Neutrophil (primary cell): ENCODE data around the gene RMI1.

Source experiments
- H3K27ac ChIP-seq: fragments of 200-600 bp; sonication (generic); 2 replicates; pipeline ENCODE4 v1.5.1; 2016; ENCODE audit warnings: mild to moderate bottlenecking, moderate library complexity
- H3K27me3 ChIP-seq: fragments of 200-600 bp; sonication (generic); 2 replicates; pipeline ENCODE4 v1.6.0; 2016; ENCODE audit warnings: mild to moderate bottlenecking
- H3K36me3 ChIP-seq: fragments of 200-600 bp; sonication (generic); 2 replicates; pipeline ENCODE4 v1.5.1; 2017
- H3K4me1 ChIP-seq, 2 experiments: fragments of 200-600 bp in 1 of 2; sonication (generic) in 1 of 2; 1 replicate in 1 of 2; 2 replicates in 1 of 2; pipeline versions ENCODE4 v1.5.1 to v1.6.1; 2013 to 2016; ENCODE audit warnings: low read depth in 1 of 2, low read length in 1 of 2, mild to moderate bottlenecking in 1 of 2, moderate library complexity in 1 of 2; ENCODE audit not compliant: control insufficient read depth in 1 of 2, insufficient read depth in 1 of 2
- H3K4me3 ChIP-seq, 2 experiments: fragments of 200-600 bp in 1 of 2; sonication (generic) in 1 of 2; 1 replicate in 1 of 2; 2 replicates in 1 of 2; pipeline ENCODE4 v1.5.1; 2013 to 2016; ENCODE audit warnings: low read depth in 1 of 2, low read length in 1 of 2, mild to moderate bottlenecking in 1 of 2, moderate library complexity in 1 of 2
- H3K9me3 ChIP-seq: fragments of 200-600 bp; sonication (generic); 2 replicates; pipeline ENCODE4 v1.5.1; 2016
- TF ChIP-seq, protein P1 (sequence below): fragments of 200-600 bp; sonication (generic); IDR thresholded peaks from 2 replicates; pipeline ENCODE4 v1.5.1; 2016; ENCODE audit warnings: antibody characterized with exemption

Gene RMI1

DNA sequence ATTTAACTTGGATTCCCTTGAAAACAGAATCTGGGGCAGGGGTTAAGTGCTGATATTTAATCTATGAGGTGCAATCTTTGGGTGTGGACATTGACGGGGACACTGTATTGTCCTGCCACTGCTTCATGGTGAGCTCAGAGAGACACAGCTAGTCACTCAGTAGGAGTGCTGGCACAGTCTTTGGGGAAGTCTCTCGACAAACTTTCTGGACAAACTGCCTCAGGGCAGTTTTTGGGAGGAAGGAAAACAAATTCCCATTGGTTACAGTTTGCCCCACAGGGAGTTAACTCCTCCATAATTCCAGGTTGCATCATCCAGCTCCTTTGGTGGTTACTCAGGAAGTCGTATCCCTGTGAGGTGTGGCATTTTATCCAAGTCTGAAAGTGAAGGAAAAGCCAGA is 18.4 kb upstream of the RMI1 start:
- H3K4me3 ChIP-seq = no peak overlapping the region
- H3K36me3 ChIP-seq = peaks cover 17% of the 10 kb centered on the region
- no peaks in the 10 kb centered on the region for H3K27me3 ChIP-seq
- H3K9me3 ChIP-seq = no peaks in the 10 kb centered on the region
- peaks cover 3 to 8% of the 10 kb centered on the region in 2 experiments for H3K4me1 ChIP-seq
- no peak overlapping the region for H3K27ac ChIP-seq
- TF ChIP-seq, protein P1, sequence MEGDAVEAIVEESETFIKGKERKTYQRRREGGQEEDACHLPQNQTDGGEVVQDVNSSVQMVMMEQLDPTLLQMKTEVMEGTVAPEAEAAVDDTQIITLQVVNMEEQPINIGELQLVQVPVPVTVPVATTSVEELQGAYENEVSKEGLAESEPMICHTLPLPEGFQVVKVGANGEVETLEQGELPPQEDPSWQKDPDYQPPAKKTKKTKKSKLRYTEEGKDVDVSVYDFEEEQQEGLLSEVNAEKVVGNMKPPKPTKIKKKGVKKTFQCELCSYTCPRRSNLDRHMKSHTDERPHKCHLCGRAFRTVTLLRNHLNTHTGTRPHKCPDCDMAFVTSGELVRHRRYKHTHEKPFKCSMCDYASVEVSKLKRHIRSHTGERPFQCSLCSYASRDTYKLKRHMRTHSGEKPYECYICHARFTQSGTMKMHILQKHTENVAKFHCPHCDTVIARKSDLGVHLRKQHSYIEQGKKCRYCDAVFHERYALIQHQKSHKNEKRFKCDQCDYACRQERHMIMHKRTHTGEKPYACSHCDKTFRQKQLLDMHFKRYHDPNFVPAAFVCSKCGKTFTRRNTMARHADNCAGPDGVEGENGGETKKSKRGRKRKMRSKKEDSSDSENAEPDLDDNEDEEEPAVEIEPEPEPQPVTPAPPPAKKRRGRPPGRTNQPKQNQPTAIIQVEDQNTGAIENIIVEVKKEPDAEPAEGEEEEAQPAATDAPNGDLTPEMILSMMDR = no peak

DNA sequence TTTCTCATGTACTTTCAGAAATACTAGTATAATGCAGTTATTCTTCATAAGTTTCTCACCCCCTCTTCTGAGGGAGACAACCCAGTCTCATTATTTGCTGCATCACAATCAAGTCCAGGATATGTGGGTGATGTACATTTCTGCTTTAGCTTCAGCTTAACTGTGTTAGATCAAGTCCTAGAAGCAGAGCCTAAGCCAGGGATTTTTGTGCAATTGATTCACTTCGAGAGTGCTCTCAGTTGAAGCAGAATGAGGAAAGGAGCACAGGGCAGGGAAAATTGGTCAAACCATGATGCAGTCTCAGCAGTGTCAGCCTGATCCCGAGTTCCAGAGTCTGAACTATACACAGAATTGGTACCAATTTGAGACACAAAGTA is 15.6 kb upstream of the RMI1 start:
- TF ChIP-seq, protein P1 = no peak
- Histone ChIP-seq H3K36me3 (peaks cover 45% of the 10 kb centered on the region), H3K4me3 (no peak overlapping the region), H3K4me1 (peaks cover 0 to 5% of the 10 kb centered on the region in 2 experiments), H3K9me3 (no peaks in the 10 kb centered on the region), H3K27me3 (no peaks in the 10 kb centered on the region), H3K27ac (no peak overlapping the region)

DNA sequence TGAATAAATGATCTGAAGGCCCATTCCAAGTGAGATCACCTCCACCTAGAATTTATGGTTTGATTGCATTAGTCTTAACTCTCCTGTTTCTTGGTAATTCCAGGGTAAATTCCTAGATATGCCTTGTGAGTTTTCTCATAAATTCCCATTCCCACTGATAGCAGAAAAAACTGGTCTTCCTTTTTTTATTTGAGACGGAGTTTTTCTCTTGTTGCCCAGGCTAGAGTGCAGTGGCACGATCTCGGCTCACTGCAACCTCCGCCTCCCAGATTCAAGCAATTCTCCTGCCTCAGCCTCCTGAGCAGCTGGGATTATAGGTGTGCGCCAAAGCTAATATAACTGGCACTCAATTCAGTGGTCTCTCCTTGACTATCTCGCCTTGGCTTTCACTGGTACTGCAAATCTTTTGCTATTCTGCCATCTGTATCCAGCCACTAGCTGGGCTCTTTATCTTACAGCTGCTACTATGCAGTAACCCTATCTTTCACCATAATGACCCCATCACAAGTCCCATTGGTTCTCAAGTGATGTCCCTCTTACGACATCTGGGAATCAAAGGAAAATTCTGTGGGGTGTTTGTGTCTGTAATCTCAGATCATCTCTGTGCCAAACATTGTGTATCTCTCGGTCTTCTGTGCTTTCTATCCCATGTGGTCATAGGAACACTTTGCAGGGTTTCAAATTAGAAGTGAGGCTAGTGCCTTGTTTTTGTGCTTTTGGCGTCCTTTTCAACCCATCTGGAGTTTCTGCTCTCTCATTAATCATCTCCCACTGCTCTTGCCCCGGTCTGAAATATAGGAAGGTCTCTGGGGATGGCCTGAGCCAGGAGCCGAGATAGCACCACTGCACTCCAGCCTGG is 15.0 kb upstream of the RMI1 start:
- Histone ChIP-seq H3K27me3 (no peaks in the 10 kb centered on the region), H3K4me3 (no peak overlapping the region), H3K9me3 (no peaks in the 10 kb centered on the region), H3K4me1 (peaks cover 0 to 5% of the 10 kb centered on the region in 2 experiments), H3K36me3 (peaks cover 51% of the 10 kb centered on the region), H3K27ac (peak overlapping the region; percentile 11)
- TF ChIP-seq, protein P1 = no peak

DNA sequence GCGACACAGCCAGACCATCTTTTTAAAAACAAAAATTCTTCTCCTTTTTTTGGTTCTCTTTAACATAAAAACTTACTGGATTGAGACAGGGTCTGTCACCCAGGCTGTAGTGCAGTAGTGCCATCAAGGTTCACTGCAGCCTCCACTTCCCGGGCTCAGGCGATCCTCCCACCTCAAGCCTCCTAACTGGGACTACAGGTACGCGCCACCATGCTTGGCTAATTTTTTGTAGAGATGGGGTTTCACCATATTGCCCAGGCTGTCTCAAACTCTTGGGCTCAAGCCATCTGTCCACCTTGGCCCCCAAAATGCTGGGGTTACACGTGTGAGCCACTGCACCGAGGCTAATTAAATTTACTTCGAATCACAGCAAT is 14.4 kb upstream of the RMI1 start:
- Histone ChIP-seq H3K36me3 (peaks cover 57% of the 10 kb centered on the region), H3K27me3 (no peaks in the 10 kb centered on the region), H3K4me1 (peaks cover 0 to 1% of the 10 kb centered on the region in 2 experiments), H3K9me3 (peaks cover under 1% of the 10 kb centered on the region), H3K4me3 (no peak overlapping the region), H3K27ac (peak overlapping the region; percentile 11)
- TF ChIP-seq, protein P1 = no peak

DNA sequence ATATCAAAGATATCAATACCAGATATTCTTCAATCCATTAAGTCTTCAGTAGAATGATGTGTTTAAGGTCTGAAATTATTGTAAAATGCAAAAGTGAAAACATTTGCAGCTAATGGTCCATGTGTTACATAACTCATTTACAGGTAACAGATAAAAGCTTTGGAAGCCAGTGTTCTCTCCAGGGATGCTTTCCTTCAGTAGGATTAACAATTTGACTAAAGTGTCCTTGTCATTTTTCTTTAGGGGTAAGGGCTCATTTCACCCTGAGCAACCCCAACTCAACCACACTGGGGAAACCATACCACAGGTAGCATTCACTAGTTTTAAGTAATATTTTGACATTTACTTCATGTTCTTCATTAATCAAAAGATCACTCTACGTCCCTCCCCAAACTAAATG is 13.5 kb upstream of the RMI1 start:
- H3K36me3 ChIP-seq = peaks cover 66% of the 10 kb centered on the region
- H3K4me1 ChIP-seq = no peaks in the 10 kb centered on the region
- H3K27me3 ChIP-seq = no peaks in the 10 kb centered on the region
- H3K27ac ChIP-seq = peak overlapping the region; percentile 48
- H3K4me3 ChIP-seq = no peak overlapping the region
- TF ChIP-seq, protein P1 = no peak
- H3K9me3 ChIP-seq = peaks cover 7% of the 10 kb centered on the region
